ENCODE results near the gene PATL2.
"Not testable (repeated sequence)": the region's sequence is repeated elsewhere in the genome, so short reads cannot be mapped to it uniquely, and the experiment has no call there.

Gene PATL2

DNA sequence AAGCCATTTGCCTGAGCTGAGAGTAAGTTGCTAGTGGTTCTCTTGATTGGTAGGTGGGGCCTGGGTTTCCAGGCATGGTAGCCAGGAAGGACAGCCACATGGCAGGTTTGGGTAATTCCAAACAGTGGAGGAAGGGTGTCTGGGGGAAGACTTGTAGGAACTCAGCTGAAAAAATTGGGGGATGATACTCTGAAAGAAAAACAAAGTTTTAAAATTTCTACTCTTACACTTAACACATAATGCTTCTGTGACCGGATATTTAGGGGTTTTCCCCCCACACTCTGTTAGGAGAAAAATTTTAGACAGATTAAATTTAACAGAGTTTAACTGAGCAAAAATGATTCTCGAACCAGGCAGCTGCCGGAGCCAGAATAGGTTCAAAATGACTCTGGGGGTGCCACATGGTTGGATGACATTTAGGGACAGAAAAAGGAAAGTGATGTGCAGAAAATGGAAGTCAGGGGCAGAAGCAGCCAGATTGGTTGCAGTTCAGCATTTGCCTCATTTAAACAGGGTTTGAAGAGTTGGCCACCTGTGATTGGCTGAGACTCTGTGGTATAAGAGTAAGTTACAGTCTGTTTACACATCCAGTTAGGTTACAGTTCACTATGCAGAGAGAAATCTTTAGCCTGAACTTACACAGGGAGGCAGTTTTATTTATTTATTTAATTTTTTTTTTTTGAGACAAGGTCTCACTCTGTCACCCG lies 8.3 kb upstream of the PATL2 start:
- no peak for DNase-seq

DNA sequence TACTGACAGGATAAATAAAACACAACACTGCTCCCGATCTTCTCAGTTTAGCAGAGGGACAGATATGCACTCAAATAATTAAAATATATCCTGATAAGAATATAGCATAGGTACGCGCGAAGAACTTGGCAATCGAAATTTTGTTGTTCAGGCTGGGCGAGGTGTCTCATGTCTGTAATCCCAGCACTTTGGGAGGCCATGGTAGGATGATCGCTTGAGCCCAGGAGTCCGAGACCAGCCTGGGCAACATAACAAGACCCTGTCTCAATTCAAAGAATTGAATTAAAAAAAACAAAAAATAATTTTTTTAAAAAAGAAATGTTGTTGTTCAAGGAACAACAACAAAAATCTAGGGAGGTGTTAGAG lies 7.8 kb upstream of the PATL2 start:
- DNase-seq, result no peak

DNA sequence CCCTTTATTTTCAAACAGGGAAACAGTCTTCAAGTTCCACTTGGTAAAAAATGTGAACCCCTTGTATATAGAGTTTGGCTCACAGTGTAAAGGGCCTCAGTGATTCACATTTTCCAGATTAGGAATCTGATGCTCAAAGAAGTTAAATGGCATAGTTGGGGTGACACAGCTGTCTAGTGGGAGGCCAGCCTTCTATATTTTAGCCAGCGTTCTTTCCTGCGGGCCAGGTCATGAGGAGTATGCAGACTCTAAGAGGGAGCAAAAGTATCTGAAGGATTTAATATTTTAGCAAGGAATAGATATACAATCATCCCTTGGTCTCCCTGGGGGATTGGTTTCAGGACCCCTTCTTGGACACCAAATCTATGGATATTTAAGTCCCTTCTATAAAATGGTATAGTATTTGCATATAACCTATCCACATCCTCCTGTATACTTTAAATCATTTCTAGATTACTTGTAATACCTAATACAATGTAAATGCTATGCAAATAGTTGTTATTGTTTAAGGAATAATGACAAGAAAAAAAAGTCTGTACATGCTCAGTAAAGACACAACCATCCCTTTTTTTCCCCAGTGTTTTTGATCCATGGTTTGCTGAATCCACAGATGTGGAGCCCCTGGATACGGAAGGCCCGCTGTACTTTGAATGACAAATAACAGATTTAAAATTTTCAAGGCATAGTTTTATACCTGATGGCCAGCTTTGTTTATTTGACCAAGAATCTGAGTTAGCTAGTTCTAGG lies 7.2 kb upstream of the PATL2 start:
- no peak for DNase-seq

DNA sequence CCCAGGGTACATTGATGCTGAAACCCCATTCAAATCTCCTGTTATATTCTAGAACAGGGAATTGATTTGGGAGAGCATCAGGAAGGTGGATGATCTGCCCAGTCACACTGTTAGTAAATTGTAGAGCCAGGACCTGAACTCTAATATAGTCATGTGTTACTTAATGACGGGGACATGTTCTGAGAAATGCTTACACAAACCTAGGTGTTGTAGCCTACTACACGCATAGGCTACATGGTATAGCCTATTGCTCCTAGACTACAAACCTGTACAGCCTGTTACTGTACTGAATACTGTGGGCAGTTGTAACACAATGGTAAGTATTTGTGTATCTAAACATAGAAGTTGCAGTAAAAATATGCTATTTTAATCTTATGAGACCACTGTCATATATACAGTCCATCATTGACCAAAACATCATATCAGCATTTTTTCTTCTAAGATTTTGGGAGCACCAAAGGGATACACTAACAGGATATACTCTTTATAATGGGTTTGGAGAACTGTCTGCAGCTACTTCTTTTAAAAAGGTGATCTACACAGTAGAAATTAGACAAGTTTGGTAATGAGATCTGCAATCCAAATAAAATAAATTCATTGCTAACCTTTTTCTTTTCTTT lies 6.0 kb upstream of the PATL2 start:
- DNase-seq, result no peak

DNA sequence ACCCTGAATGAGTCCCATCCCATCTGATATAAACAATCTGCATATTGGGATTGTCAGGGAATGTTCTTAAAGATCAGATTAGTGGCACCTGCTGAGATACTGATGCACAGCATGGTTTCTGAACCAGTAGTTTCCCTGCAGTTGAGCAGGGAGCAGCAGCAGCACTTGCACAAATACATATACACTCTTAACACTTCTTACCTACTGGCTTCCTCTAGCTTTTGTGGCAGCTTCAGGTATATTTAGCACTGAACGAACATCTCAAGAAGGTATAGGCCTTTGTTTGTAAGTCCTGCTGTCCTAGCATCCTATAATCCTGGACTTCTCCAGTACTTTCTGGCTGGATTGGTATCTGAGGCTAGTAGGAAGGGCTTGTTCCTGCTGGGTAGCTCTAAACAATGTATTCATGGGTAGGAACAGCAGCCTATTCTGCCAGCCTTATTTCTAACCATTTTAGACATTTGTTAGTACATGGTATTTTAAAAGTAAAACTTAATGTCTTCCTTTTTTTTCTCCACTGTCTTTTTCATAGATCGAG lies 4.7 kb upstream of the PATL2 start:
- DNase-seq, result no peak

DNA sequence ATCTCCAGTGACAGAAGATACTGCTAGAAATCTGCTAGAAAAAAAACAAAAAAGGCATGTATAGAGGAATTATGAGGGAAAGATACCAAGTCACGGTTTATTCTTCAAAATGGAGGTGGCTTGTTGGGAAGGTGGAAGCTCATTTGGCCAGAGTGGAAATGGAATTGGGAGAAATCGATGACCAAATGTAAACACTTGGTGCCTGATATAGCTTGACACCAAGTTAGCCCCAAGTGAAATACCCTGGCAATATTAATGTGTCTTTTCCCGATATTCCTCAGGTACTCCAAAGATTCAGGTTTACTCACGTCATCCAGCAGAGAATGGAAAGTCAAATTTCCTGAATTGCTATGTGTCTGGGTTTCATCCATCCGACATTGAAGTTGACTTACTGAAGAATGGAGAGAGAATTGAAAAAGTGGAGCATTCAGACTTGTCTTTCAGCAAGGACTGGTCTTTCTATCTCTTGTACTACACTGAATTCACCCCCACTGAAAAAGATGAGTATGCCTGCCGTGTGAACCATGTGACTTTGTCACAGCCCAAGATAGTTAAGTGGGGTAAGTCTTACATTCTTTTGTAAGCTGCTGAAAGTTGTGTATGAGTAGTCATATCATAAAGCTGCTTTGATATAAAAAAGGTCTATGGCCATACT lies 4.1 kb upstream of the PATL2 start:
- peak in 1 of 3 experiments; percentile 7 for DNase-seq

DNA sequence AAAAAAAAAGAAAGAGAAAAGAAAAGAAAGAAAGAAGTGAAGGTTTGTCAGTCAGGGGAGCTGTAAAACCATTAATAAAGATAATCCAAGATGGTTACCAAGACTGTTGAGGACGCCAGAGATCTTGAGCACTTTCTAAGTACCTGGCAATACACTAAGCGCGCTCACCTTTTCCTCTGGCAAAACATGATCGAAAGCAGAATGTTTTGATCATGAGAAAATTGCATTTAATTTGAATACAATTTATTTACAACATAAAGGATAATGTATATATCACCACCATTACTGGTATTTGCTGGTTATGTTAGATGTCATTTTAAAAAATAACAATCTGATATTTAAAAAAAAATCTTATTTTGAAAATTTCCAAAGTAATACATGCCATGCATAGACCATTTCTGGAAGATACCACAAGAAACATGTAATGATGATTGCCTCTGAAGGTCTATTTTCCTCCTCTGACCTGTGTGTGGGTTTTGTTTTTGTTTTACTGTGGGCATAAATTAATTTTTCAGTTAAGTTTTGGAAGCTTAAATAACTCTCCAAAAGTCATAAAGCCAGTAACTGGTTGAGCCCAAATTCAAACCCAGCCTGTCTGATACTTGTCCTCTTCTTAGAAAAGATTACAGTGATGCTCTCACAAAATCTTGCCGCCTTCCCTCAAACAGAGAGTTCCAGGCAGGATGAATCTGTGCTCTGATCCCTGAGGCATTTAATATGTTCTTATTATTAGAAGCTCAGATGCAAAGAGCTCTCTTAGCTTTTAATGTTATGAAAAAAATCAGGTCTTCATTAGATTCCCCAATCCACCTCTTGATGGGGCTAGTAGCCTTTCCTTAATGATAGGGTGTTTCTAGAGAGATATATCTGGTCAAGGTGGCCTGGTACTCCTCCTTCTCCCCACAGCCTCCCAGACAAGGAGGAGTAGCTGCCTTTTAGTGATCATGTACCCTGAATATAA lies 2.2 kb upstream of the PATL2 start:
- peak in 2 of 3 experiments; percentile 41 to 50 for DNase-seq

DNA sequence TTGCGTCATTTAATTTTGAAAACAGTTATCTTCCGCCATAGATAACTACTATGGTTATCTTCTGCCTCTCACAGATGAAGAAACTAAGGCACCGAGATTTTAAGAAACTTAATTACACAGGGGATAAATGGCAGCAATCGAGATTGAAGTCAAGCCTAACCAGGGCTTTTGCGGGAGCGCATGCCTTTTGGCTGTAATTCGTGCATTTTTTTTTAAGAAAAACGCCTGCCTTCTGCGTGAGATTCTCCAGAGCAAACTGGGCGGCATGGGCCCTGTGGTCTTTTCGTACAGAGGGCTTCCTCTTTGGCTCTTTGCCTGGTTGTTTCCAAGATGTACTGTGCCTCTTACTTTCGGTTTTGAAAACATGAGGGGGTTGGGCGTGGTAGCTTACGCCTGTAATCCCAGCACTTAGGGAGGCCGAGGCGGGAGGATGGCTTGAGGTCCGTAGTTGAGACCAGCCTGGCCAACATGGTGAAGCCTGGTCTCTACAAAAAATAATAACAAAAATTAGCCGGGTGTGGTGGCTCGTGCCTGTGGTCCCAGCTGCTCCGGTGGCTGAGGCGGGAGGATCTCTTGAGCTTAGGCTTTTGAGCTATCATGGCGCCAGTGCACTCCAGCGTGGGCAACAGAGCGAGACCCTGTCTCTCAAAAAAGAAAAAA lies 1.4 kb upstream of the PATL2 start:
- peak; percentile 4 to 44 (median 41) for DNase-seq

DNA sequence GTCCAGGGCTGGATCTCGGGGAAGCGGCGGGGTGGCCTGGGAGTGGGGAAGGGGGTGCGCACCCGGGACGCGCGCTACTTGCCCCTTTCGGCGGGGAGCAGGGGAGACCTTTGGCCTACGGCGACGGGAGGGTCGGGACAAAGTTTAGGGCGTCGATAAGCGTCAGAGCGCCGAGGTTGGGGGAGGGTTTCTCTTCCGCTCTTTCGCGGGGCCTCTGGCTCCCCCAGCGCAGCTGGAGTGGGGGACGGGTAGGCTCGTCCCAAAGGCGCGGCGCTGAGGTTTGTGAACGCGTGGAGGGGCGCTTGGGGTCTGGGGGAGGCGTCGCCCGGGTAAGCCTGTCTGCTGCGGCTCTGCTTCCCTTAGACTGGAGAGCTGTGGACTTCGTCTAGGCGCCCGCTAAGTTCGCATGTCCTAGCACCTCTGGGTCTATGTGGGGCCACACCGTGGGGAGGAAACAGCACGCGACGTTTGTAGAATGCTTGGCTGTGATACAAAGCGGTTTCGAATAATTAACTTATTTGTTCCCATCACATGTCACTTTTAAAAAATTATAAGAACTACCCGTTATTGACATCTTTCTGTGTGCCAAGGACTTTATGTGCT lies 721 bp upstream of the PATL2 start:
- DNase-seq, result peak in 2 of 3 experiments; percentile 48 to 58

DNA sequence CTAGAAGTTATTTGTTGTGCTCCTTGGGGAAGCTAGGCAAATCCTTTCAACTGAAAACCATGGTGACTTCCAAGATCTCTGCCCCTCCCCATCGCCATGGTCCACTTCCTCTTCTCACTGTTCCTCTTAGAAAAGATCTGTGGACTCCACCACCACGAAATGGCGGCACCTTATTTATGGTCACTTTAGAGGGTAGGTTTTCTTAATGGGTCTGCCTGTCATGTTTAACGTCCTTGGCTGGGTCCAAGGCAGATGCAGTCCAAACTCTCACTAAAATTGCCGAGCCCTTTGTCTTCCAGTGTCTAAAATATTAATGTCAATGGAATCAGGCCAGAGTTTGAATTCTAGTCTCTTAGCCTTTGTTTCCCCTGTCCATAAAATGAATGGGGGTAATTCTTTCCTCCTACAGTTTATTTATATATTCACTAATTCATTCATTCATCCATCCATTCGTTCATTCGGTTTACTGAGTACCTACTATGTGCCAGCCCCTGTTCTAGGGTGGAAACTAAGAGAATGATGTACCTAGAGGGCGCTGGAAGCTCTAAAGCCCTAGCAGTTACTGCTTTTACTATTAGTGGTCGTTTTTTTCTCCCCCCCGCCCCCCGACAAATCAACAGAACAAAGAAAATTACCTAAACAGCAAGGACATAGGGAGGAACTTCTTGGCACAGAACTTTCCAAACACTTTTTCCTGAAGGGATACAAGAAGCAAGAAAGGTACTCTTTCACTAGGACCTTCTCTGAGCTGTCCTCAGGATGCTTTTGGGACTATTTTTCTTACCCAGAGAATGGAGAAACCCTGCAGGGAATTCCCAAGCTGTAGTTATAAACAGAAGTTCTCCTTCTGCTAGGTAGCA lies 657 bp downstream of the PATL2 start:
- DNase-seq, result peak in 2 of 3 experiments; percentile 26 to 43

DNA sequence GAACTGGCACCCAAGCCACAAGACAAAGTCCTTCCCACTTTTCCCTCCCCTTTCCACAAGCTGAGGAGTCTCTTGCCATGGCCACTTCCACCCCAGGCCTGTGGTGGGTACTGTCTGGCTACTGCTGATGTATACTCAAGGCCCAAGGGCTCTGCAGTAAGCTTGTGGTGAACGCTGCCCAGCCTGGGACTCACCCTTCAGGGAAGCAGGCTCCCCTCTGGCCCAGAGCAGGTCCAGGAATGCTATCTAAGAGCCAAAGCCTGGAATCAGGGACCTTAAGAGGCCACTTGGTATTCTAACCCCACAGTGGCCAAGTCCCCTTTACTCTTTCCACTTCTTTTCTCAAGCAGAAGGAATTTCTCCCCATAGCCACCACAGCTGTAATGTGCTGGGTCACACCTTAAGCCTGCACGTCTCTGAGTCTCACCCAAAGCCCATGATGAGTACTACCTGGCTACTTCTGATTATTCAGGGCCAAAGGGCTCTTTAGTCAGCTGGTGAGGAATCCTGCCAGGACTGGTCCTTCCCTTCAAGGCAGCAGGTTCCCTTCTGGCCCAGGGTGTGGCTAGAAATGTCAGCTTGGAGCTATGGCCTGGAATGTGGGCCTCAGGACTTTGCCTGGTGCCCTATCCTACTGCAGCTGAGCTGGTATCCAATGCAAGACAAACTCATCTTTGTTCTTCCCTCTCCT lies 4.0 kb downstream of the PATL2 start:
- DNase-seq, result no peak

DNA sequence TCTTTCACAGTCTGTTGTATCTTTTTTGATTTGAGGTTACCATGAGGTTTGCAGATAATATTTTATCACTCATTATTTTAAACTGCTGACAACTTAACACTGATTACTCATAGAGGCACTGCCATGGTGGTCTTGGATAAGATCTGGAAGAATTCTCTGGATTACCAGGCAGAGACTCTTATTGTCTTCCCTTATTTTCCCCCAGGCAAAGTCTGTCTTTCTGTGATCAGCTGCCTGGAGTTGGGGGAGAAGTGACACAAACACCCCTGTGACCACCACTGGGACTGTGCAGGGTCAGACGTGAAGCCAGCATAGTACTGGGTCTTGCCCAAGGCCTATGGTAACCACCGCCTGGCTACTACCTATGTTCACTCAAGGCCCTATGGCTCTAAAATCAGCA lies 4.7 kb downstream of the PATL2 start:
- no peak for DNase-seq

DNA sequence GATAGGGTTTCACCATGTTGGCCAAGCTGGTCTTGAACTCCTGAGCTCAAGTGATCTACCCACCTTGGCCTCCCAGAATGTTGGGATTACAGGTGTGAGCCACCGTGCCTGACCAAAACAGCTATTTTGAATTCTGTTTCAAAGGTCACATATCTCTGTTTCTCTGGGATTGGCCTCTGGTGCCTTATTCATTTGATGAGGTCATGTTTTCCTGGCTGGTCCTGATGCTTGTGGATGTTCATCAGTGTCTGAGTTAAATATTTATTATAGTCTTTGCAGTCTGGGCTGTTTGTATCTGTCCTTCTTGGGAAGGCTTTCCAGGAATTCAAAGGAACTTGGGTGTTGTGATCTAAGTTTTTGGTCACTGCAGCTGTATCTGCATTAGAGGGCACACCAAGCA lies 5.1 kb downstream of the PATL2 start:
- no peak for DNase-seq

DNA sequence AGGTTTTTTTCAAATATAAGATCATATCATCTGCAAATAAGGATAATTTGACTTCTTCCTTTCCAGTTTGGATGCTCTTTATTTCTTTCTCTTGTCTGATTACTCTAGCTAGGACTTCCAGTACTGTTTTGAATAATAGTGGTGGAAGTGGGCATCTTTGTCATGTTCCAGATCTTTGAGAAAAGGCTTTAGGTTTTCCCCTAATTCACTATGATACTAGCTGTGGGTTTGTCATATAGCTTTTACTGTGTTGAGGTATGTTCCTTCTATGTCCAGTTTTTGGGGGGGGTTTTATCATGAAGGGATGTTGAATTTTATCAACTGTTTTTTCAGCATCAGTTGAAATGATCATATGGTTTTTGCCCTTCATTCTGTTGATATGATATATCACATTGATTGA lies 10.4 kb downstream of the PATL2 start:
- not testable (repeated sequence) for DNase-seq

DNA sequence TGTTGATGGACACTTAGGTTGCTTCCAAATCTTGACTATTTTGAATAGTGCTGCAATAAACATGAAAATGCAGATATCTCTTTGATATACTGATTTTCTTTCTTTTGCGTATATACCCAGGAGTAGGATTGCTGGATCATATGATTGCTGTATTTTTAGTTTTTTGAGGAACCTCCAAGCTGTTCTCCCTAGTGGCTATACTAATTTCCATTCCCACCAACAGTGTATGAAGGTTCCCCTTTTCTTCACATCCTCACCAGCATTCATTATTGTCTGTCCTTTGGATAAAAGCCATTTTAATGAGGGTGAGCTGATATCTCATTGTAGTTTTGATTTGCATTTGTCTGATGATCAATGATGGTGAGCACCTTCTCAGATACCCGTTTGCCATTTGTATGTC lies 12.5 kb downstream of the PATL2 start:
- DNase-seq, result no peak

DNA sequence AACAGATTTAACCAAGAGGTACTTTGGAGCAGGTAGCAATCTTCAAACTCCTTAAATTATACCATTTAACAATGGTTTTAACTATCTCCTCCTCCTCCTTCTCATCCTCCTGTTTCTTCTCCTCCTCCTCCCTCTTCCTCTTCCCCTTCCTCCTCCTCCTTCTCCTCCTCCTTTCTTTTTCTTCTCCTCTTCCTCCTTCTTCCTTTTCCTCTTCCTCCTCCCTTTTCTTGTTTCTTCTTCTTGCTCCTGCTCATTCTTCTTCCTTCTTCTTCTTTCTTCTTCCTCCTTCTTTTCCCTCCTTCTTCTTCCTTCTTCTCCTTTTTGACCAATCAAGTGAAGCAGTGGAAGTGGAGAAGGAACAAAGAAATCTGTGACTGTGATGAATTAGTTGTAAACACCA lies 14.1 kb downstream of the PATL2 start:
- DNase-seq, result no peak

DNA sequence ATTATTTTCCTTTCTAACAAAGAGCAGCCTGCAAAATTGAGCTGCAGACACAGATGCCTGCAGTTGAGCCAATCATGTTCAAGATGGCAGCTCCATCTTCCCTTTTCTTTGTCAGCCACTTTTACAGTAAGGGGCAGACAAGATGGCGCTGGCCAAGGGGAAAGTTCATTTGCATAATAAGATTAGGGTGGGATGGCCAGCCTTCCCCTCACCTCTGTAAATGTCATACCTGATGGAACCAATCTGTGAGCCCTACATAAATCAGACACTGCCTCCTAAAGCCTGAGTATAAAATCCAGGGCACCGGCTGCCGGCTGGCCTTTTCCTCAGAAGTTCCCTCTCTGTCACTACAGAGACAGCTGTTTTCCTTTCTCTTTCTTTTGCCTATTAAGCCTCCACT lies 15.8 kb downstream of the PATL2 start:
- DNase-seq, result no peak

DNA sequence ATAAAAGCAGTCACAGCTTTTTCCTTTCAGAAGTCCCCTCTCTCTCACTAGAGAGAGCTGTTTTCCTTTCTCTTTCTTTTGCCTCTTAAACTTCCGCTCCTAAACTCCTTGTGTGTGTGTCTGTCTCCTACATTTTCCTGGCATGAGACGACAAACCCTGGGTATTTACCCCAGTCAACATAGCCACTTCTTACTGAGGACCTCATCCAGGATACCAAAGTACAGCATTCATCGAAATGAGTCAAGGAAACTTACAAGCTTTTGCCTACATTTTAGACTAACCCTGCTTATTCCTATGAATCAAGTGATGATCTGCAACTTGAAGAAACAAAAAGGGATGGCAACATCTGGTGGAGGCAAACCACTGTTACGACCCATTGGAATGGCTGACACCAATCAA lies 16.7 kb downstream of the PATL2 start:
- DNase-seq, result no peak

DNA sequence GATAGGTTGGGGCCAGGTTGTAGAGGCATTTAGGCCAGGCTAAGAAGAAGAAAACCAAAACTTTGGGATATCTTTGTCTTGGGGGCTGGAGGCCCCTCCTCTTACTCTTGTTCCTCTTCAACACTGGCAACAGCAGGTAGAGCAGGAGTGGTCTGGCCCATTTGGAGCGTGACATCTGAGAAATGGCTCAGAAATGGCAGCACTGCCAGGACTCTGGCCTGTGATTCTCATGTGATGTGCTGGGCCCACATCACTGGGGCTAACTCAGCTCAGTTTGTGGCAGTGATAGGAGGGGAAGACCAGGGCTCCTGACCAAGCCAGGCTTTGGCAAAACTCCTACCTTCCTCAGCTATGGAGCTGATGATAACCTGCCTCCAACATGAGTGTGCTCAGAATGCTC lies 18.5 kb downstream of the PATL2 start:
- DNase-seq, result no peak

DNA sequence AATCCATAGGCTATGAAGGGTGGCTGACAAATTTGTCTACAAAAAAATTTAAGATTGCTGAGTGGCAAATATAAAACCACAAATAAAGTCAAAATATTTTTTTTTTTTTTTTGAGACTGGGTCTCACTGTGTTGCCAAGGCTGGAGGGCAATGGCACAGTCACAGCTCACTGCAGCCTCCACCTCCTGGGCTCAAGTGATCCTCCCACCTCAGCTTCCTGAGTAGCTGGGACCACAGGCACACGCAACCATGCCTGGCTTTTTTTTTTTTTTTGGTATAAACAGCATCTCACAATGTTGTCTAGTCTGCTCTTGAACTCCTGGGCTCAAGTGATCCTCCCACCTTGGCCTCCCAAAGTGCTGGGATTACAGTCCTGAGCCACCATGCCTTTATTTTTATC lies 20.9 kb downstream of the PATL2 start:
- DNase-seq, result not testable (repeated sequence)
